DND-41 (cell line): Measurements from ENCODE around the gene IGSF21.

Source experiments
- CTCF ChIP-seq: IDR thresholded peaks from 2 replicates; pipeline ENCODE4 v1.5.1; 2012; ENCODE audit warnings: borderline replicate concordance, low read length, moderate library complexity, mild to moderate bottlenecking; ENCODE audit not compliant: poor library complexity, severe bottlenecking; ENCODE audit errors: extremely low read depth
- EZH2 ChIP-seq: IDR thresholded peaks from 3 replicates; pipeline ENCODE4 v1.6.1; 2012; ENCODE audit warnings: borderline replicate concordance, low read depth, mild to moderate bottlenecking, moderate library complexity, low read length, inconsistent platforms; ENCODE audit not compliant: severe bottlenecking

- TF ChIP-seq CTCF = no peak
- no peak for TF ChIP-seq EZH2
These were observed 290.0 kb downstream of the IGSF21 start for GRCh38 chr1:18397641-18398040.
